Nephron progenitor cell (in vitro differentiated cells): ENCODE results near the gene KRTAP12-4.

Source experiments
- DNase-seq: peaks from one replicate; pipeline ENCODE4 v3.0.0; 2021
- H3K27ac Mint-ChIP-seq: 2 replicates; pipeline ENCODE4 v1.8.0; 2021; ENCODE audit warnings: mild to moderate bottlenecking, moderate library complexity, mixed read lengths
- H3K27me3 Mint-ChIP-seq: 2 replicates; pipeline ENCODE4 v1.8.0; 2021; ENCODE audit warnings: mild to moderate bottlenecking, low read depth, mixed read lengths; ENCODE audit not compliant: poor library complexity
- H3K36me3 Mint-ChIP-seq: 2 replicates; pipeline ENCODE4 v1.8.0; 2021; ENCODE audit warnings: low read depth, mixed read lengths
- H3K4me1 Mint-ChIP-seq: 2 replicates; pipeline ENCODE4 v1.8.0; 2021; ENCODE audit warnings: mixed read lengths
- H3K4me3 Mint-ChIP-seq: 2 replicates; pipeline ENCODE4 v1.8.0; 2021; ENCODE audit warnings: mild to moderate bottlenecking, moderate library complexity, mixed read lengths
- H3K9me3 Mint-ChIP-seq: 2 replicates; pipeline ENCODE4 v1.8.0; 2021; ENCODE audit warnings: mild to moderate bottlenecking, moderate library complexity, mixed read lengths
- CTCF ChIP-seq: fragments of 200-600 bp; sonication (generic); IDR thresholded peaks from 2 replicates; pipeline ENCODE4 v1.5.0; 2021; ENCODE audit warnings: antibody characterized with exemption

Gene KRTAP12-4

GRCh38 chr21:44658541-44658910 is 4.1 kb upstream of the KRTAP12-4 start:
- no peak overlapping the region for H3K4me3 Mint-ChIP-seq
- H3K27me3 Mint-ChIP-seq = peaks cover 13% of the 10 kb centered on the region
- no peak overlapping the region for H3K27ac Mint-ChIP-seq
- peaks cover 25% of the 10 kb centered on the region for H3K4me1 Mint-ChIP-seq
- peaks cover 7% of the 10 kb centered on the region for H3K36me3 Mint-ChIP-seq
- TF ChIP-seq CTCF = no peak
- no peak for DNase-seq
- H3K9me3 Mint-ChIP-seq = peaks cover 62% of the 10 kb centered on the region

- H3K36me3 Mint-ChIP-seq = peaks cover 7% of the 10 kb centered on the region
- no peak within 1 kb of the TSS for H3K4me3 Mint-ChIP-seq
- no peak for TF ChIP-seq CTCF
- H3K9me3 Mint-ChIP-seq = peaks cover 66% of the 10 kb centered on the region
- no peak for DNase-seq
- H3K4me1 Mint-ChIP-seq = peaks cover 25% of the 10 kb centered on the region
- H3K27me3 Mint-ChIP-seq = peaks cover 15% of the 10 kb centered on the region
- no peak within 1 kb of the TSS for H3K27ac Mint-ChIP-seq
Observed at GRCh38 chr21:44657635-44658540, 3.4 kb upstream of the KRTAP12-4 start, which contains the start of gene KRTAP12-3. KRTAP12-3 (plus strand) TSS chr21:44657932; CDS start chr21:44657980, 48 bp downstream.

- Mint-ChIP-seq H3K4me3 (no peak overlapping the region), H3K4me1 (peaks cover 25% of the 10 kb centered on the region), H3K36me3 (peaks cover 7% of the 10 kb centered on the region), H3K27me3 (peaks cover 15% of the 10 kb centered on the region), H3K27ac (no peak overlapping the region), H3K9me3 (peaks cover 60% of the 10 kb centered on the region)
- TF ChIP-seq CTCF = no peak
- no peak for DNase-seq
Observed at GRCh38 chr21:44656868-44657267, 2.4 kb upstream of the KRTAP12-4 start.

- no peak overlapping the region for H3K4me3 Mint-ChIP-seq
- no peak overlapping the region for H3K27ac Mint-ChIP-seq
- H3K9me3 Mint-ChIP-seq = peaks cover 43% of the 10 kb centered on the region
- DNase-seq = no peak
- H3K27me3 Mint-ChIP-seq = peaks cover 12% of the 10 kb centered on the region
- peaks cover 8% of the 10 kb centered on the region for H3K4me1 Mint-ChIP-seq
- TF ChIP-seq CTCF = no peak
- H3K36me3 Mint-ChIP-seq = peaks cover 7% of the 10 kb centered on the region
Observed at GRCh38 chr21:44653656-44654575, 543 bp downstream of the KRTAP12-4 start.

GRCh38 chr21:44653123-44653522 is 1.3 kb downstream of the KRTAP12-4 start:
- peaks cover 12% of the 10 kb centered on the region for H3K27me3 Mint-ChIP-seq
- peaks cover 7% of the 10 kb centered on the region for H3K36me3 Mint-ChIP-seq
- no peak overlapping the region for H3K4me3 Mint-ChIP-seq
- no peak for DNase-seq
- H3K27ac Mint-ChIP-seq = no peak overlapping the region
- no peak for TF ChIP-seq CTCF
- peaks cover 38% of the 10 kb centered on the region for H3K9me3 Mint-ChIP-seq
- H3K4me1 Mint-ChIP-seq = peaks cover 6% of the 10 kb centered on the region
